ENCODE measurements around the gene SLAMF8.

SLAMF8 gene

GRCh38 chr1:159848326-159848725 is 21.7 kb downstream of the SLAMF8 start:
- no peak for DNase-seq (ENCODE audit: low spot score)

GRCh38 chr1:159849626-159850366 is 23.1 kb downstream of the SLAMF8 start:
- DNase-seq (ENCODE audit: low spot score), result no peak

GRCh38 chr1:159851407-159851806 is 24.7 kb downstream of the SLAMF8 start:
- no peak for DNase-seq (ENCODE audit: low spot score)

GRCh38 chr1:159853417-159854115 is 26.9 kb downstream of the SLAMF8 start:
- DNase-seq (ENCODE audit: low spot score), result no peak

- DNase-seq (ENCODE audit: low spot score), result peak; percentile 64
These were observed 27.5 kb downstream of the SLAMF8 start for GRCh38 chr1:159854116-159854692.

- peak; percentile 84 for DNase-seq (ENCODE audit: low spot score)
These were observed 28.1 kb downstream of the SLAMF8 start for GRCh38 chr1:159854693-159855192.

GRCh38 chr1:159855709-159856108 is 29.0 kb downstream of the SLAMF8 start:
- DNase-seq (ENCODE audit: low spot score), result no peak

GRCh38 chr1:159856576-159856975 is 29.9 kb downstream of the SLAMF8 start:
- no peak for DNase-seq (ENCODE audit: low spot score)

GRCh38 chr1:159857889-159858288 is 31.2 kb downstream of the SLAMF8 start:
- no peak for DNase-seq (ENCODE audit: low spot score)

GRCh38 chr1:159859767-159860322 is 33.2 kb downstream of the SLAMF8 start:
- DNase-seq (ENCODE audit: low spot score), result no peak

GRCh38 chr1:159860456-159860855 is 33.8 kb downstream of the SLAMF8 start:
- no peak for DNase-seq (ENCODE audit: low spot score)

- no peak for DNase-seq (ENCODE audit: low spot score)
These were observed 34.5 kb downstream of the SLAMF8 start for GRCh38 chr1:159861218-159861617.

- DNase-seq (ENCODE audit: low spot score), result no peak
These were observed 35.4 kb downstream of the SLAMF8 start for GRCh38 chr1:159862031-159862430.

GRCh38 chr1:159862557-159862956 is 35.9 kb downstream of the SLAMF8 start, which contains the start of gene VSIG8:
Gene VSIG8 (minus strand): TSS chr1:159862657. CDS start chr1:159862521, 136 bp downstream.
- no peak for DNase-seq (ENCODE audit: low spot score)

- DNase-seq (ENCODE audit: low spot score), result no peak
These were observed 37.6 kb downstream of the SLAMF8 start for GRCh38 chr1:159864262-159864661.

GRCh38 chr1:159866066-159866465 is 39.4 kb downstream of the SLAMF8 start:
- no peak for DNase-seq (ENCODE audit: low spot score)

- DNase-seq (ENCODE audit: low spot score), result no peak
These were observed 40.4 kb downstream of the SLAMF8 start for GRCh38 chr1:159866905-159867663.

GRCh38 chr1:159867664-159868026 is 41.0 kb downstream of the SLAMF8 start:
- DNase-seq (ENCODE audit: low spot score), result no peak

- no peak for DNase-seq (ENCODE audit: low spot score)
These were observed 42.1 kb downstream of the SLAMF8 start for GRCh38 chr1:159868766-159869165.

- DNase-seq (ENCODE audit: low spot score), result no peak
These were observed 42.5 kb downstream of the SLAMF8 start for GRCh38 chr1:159869173-159869572.

GRCh38 chr1:159869607-159870006 is 42.9 kb downstream of the SLAMF8 start:
- no peak for DNase-seq (ENCODE audit: low spot score)

GRCh38 chr1:159870704-159871103 is 44.0 kb downstream of the SLAMF8 start:
- no peak for DNase-seq (ENCODE audit: low spot score)
